C4-2B (cell line): ENCODE data around the gene CD300LG.

Source experiments
- ZFX ChIP-seq: fragments of 450-650 bp; IDR thresholded peaks from 2 replicates; pipeline ENCODE4 v1.6.1; 2017
- TF ChIP-seq, protein P1 (sequence below): fragments of 450-650 bp; conservative IDR thresholded peaks from 2 replicates; pipeline ENCODE4 v1.5.1; 2017; ENCODE audit warnings: mild to moderate bottlenecking

DNA sequence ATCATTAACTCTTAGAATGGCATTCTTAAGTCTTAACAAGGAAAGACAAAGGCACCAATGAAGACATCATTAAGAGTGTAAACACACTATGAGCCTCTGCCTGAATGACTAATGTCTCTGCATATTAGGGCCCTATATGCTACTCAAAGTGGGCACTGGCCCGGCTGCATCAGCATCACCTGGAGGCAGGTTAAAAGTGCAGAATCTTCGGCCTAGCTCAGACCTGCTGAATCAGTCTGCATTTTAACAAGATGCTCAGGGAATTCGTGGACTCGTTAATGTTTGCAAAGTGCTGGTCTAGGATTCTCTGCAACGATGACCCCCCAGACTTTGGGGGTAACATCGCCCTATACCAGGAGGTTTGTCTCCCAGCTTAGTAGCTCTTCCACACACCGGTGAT, 20.8 kb upstream of the CD300LG start:
- TF ChIP-seq, protein P1, sequence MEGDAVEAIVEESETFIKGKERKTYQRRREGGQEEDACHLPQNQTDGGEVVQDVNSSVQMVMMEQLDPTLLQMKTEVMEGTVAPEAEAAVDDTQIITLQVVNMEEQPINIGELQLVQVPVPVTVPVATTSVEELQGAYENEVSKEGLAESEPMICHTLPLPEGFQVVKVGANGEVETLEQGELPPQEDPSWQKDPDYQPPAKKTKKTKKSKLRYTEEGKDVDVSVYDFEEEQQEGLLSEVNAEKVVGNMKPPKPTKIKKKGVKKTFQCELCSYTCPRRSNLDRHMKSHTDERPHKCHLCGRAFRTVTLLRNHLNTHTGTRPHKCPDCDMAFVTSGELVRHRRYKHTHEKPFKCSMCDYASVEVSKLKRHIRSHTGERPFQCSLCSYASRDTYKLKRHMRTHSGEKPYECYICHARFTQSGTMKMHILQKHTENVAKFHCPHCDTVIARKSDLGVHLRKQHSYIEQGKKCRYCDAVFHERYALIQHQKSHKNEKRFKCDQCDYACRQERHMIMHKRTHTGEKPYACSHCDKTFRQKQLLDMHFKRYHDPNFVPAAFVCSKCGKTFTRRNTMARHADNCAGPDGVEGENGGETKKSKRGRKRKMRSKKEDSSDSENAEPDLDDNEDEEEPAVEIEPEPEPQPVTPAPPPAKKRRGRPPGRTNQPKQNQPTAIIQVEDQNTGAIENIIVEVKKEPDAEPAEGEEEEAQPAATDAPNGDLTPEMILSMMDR = no peak
- TF ChIP-seq ZFX = no peak
